GM12878 (cell line): ENCODE results near the gene CYBC1. TPM values are rescaled to one million over a fixed set of nuclear protein-coding genes. Genes with fewer than 3 reads are reported as not detected.
A peak's percentile ranks its signal among the peaks of the same experiment; 100 is the strongest.

Experiments
- BCL11A ChIP-seq: IDR thresholded peaks from 2 replicates; pipeline ENCODE4 v1.6.1; 2011; ENCODE audit warnings: low read depth, low read length
- BMI1 ChIP-seq: fragments of 450-650 bp; IDR thresholded peaks from 2 replicates; pipeline ENCODE4 v1.6.1; 2016; ENCODE audit warnings: mild to moderate bottlenecking, moderate library complexity, borderline replicate concordance
- CBFB ChIP-seq: IDR thresholded peaks from 2 replicates; pipeline ENCODE4 v1.6.1; 2016; ENCODE audit warnings: antibody characterized with exemption, low read depth
- FOS ChIP-seq: IDR thresholded peaks from 3 replicates; pipeline ENCODE4 v1.6.1; 2011; ENCODE audit warnings: borderline replicate concordance; ENCODE audit not compliant: insufficient read length; ENCODE audit errors: extremely low read depth
- HDAC2 ChIP-seq: fragments of 200-600 bp; sonication (generic); IDR thresholded peaks from 2 replicates; pipeline ENCODE4 v1.6.1; 2017
- IKZF1 ChIP-seq: fragments of 450-650 bp; conservative IDR thresholded peaks from 2 replicates; pipeline ENCODE4 v1.6.1; 2017; ENCODE audit warnings: antibody characterized with exemption, mild to moderate bottlenecking
- IKZF2 ChIP-seq, 2 experiments: fragments of 450-650 bp; IDR thresholded peaks; 2 replicates each; pipeline ENCODE4 v1.6.1; 2017; ENCODE audit warnings: mild to moderate bottlenecking in 2 of 2, moderate library complexity in 2 of 2
- NFIC ChIP-seq: IDR thresholded peaks from 2 replicates; pipeline ENCODE4 v1.6.1; 2012; ENCODE audit warnings: low read depth, mild to moderate bottlenecking, inconsistent platforms, low read length, moderate library complexity
- NR2C2 ChIP-seq: IDR thresholded peaks from 2 replicates; pipeline ENCODE4 v1.6.1; 2011; ENCODE audit warnings: borderline replicate concordance, low read depth; ENCODE audit not compliant: control insufficient read depth, insufficient read length
- PML ChIP-seq: IDR thresholded peaks from 2 replicates; pipeline ENCODE4 v1.6.1; 2012; ENCODE audit warnings: low read length, inconsistent platforms
- RCOR1 ChIP-seq: conservative IDR thresholded peaks from 2 replicates; pipeline ENCODE4 v1.6.1; 2012; ENCODE audit warnings: low read depth, low read length, improper control_type of control experiment
- RFX5 ChIP-seq: IDR thresholded peaks from 2 replicates; pipeline ENCODE4 v1.6.1; 2011; ENCODE audit warnings: low read depth, low read length, improper control_type of control experiment
- SIN3A ChIP-seq: IDR thresholded peaks from 2 replicates; pipeline ENCODE4 v1.6.1; 2012; ENCODE audit warnings: low read depth, low read length, improper control_type of control experiment
- SMARCA5 ChIP-seq: fragments of 450-650 bp; IDR thresholded peaks from 2 replicates; pipeline ENCODE4 v1.6.1; 2017; ENCODE audit warnings: mild to moderate bottlenecking
- STAT3 ChIP-seq: IDR thresholded peaks from 2 replicates; pipeline ENCODE4 v1.6.1; 2011; ENCODE audit warnings: low read depth, low read length, improper control_type of control experiment
- TBL1XR1 ChIP-seq: IDR thresholded peaks from 2 replicates; pipeline ENCODE4 v1.6.1; 2012; ENCODE audit warnings: low read depth, low read length, improper control_type of control experiment
- WRNIP1 ChIP-seq: IDR thresholded peaks from 2 replicates; pipeline ENCODE4 v1.6.1; 2011; ENCODE audit warnings: low read depth, low read length, improper control_type of control experiment, borderline replicate concordance
- polyA plus RNA-seq, 11 experiments: library from polyadenylated mRNA; depleted of rRNA in 4 of 11; unstranded in 6 of 11; stranded (reverse) in 5 of 11; fragments of >200 nt; fragmentation: Nextera tagmentation in 4 of 11; fragmentation: Illumina TruSeq in 1 of 11; extraction: Ambion mirVana in 4 of 11; extraction: Trizol in 1 of 11; gene quantifications; 1 replicate in 1 of 11; 2 replicates in 10 of 11; pipeline versions ENCODE4 v1.2.1 to v1.2.3, GENCODE V29; 2011 to 2016; ENCODE audit warnings: inconsistent platforms in 2 of 11, missing spikeins in 2 of 11, low read depth in 1 of 11
- total RNA-seq, 4 experiments: library from RNA; depleted of rRNA in 3 of 4; stranded (reverse); fragments of >200 nt in 3 of 4; fragmentation: Illumina TruSeq in 1 of 4; extraction: Trizol in 1 of 4; gene quantifications; 2 replicates each; pipeline versions ENCODE4 v1.2.1 to v1.2.3, GENCODE V29; 2013 to 2021
- TF ChIP-seq, protein P1 (sequence below): IDR thresholded peaks from 2 replicates; pipeline ENCODE4 v1.6.1; 2012; ENCODE audit warnings: mild to moderate bottlenecking, low read depth, low read length
- TF ChIP-seq, protein P2 (sequence below): IDR thresholded peaks from 2 replicates; pipeline ENCODE4 v1.6.1; 2011; ENCODE audit warnings: low read depth, low read length, improper control_type of control experiment, borderline replicate concordance
- TF ChIP-seq, protein P3 (sequence below): fragments of 450-650 bp; IDR thresholded peaks from 2 replicates; pipeline ENCODE4 v1.6.1; 2017; ENCODE audit warnings: low read depth, mild to moderate bottlenecking, moderate library complexity
- TF ChIP-seq, protein P4 (sequence below): fragments of 450-650 bp; IDR thresholded peaks from 2 replicates; pipeline ENCODE4 v1.6.1; 2017; ENCODE audit warnings: mild to moderate bottlenecking, moderate library complexity

CYBC1 gene
- total and polyA plus RNA-seq, 10 of the 15 experiments (the other 5 are each of a cell fraction or from before 2014, with no cell fraction given), result 4.2 to 162 (median 133) TPM

DNA sequence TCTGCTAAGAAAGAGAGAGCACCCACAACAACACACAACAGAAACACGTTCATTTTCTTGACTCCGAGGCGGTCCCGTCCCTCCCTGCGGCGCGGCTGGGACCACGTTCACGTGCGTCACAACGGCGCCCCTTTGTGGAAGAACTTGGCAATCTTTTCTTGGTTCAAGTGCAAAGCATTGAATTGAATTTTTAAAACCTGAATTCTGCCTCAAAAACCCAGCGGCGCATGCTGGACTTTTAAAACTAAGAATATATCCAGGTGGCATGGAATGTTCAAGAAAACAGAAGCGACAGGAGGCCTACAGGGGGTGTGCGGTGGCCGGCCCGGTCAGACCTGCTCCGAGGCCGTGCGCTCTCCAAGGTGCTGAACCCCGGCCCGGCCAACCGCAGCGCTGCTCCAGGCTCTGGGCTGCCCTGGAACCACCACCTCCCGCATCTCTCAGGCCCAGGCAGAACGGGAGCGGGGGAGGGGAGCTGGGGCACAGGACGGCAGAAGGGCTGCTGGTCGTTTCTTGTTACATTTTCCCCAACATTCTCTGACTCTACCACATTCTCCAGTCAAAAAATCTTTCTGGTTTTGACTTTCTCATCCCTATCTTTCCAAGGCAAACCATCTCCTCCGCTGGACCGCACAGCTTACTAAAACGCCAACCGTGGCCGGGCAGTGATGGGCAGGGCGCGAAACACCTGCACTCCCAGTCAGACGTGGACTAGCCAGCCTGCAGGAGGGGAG, 35.8 kb downstream of the CYBC1 start (continued):
- TF ChIP-seq, protein P1, sequence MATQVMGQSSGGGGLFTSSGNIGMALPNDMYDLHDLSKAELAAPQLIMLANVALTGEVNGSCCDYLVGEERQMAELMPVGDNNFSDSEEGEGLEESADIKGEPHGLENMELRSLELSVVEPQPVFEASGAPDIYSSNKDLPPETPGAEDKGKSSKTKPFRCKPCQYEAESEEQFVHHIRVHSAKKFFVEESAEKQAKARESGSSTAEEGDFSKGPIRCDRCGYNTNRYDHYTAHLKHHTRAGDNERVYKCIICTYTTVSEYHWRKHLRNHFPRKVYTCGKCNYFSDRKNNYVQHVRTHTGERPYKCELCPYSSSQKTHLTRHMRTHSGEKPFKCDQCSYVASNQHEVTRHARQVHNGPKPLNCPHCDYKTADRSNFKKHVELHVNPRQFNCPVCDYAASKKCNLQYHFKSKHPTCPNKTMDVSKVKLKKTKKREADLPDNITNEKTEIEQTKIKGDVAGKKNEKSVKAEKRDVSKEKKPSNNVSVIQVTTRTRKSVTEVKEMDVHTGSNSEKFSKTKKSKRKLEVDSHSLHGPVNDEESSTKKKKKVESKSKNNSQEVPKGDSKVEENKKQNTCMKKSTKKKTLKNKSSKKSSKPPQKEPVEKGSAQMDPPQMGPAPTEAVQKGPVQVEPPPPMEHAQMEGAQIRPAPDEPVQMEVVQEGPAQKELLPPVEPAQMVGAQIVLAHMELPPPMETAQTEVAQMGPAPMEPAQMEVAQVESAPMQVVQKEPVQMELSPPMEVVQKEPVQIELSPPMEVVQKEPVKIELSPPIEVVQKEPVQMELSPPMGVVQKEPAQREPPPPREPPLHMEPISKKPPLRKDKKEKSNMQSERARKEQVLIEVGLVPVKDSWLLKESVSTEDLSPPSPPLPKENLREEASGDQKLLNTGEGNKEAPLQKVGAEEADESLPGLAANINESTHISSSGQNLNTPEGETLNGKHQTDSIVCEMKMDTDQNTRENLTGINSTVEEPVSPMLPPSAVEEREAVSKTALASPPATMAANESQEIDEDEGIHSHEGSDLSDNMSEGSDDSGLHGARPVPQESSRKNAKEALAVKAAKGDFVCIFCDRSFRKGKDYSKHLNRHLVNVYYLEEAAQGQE, result peak; percentile 97
- TF ChIP-seq NR2C2 (no peak), PML (no peak), FOS (no peak), STAT3 (no peak), WRNIP1 (no peak), IKZF1 (no peak), SMARCA5 (no peak), NFIC (no peak), BMI1 (no peak), RFX5 (no peak), SIN3A (peak; percentile 70; the same call in 1 of the 2 replicates), HDAC2 (no peak), TBL1XR1 (no peak), RCOR1 (no peak), CBFB (no peak), IKZF2 (IDR thresholded peaks at IDR 0.05) (no peak), BCL11A (no peak)
- TF ChIP-seq, protein P2, sequence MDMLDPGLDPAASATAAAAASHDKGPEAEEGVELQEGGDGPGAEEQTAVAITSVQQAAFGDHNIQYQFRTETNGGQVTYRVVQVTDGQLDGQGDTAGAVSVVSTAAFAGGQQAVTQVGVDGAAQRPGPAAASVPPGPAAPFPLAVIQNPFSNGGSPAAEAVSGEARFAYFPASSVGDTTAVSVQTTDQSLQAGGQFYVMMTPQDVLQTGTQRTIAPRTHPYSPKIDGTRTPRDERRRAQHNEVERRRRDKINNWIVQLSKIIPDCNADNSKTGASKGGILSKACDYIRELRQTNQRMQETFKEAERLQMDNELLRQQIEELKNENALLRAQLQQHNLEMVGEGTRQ, result no peak
- TF ChIP-seq, protein P3, sequence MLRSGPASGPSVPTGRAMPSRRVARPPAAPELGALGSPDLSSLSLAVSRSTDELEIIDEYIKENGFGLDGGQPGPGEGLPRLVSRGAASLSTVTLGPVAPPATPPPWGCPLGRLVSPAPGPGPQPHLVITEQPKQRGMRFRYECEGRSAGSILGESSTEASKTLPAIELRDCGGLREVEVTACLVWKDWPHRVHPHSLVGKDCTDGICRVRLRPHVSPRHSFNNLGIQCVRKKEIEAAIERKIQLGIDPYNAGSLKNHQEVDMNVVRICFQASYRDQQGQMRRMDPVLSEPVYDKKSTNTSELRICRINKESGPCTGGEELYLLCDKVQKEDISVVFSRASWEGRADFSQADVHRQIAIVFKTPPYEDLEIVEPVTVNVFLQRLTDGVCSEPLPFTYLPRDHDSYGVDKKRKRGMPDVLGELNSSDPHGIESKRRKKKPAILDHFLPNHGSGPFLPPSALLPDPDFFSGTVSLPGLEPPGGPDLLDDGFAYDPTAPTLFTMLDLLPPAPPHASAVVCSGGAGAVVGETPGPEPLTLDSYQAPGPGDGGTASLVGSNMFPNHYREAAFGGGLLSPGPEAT, result no peak
- TF ChIP-seq, protein P4, sequence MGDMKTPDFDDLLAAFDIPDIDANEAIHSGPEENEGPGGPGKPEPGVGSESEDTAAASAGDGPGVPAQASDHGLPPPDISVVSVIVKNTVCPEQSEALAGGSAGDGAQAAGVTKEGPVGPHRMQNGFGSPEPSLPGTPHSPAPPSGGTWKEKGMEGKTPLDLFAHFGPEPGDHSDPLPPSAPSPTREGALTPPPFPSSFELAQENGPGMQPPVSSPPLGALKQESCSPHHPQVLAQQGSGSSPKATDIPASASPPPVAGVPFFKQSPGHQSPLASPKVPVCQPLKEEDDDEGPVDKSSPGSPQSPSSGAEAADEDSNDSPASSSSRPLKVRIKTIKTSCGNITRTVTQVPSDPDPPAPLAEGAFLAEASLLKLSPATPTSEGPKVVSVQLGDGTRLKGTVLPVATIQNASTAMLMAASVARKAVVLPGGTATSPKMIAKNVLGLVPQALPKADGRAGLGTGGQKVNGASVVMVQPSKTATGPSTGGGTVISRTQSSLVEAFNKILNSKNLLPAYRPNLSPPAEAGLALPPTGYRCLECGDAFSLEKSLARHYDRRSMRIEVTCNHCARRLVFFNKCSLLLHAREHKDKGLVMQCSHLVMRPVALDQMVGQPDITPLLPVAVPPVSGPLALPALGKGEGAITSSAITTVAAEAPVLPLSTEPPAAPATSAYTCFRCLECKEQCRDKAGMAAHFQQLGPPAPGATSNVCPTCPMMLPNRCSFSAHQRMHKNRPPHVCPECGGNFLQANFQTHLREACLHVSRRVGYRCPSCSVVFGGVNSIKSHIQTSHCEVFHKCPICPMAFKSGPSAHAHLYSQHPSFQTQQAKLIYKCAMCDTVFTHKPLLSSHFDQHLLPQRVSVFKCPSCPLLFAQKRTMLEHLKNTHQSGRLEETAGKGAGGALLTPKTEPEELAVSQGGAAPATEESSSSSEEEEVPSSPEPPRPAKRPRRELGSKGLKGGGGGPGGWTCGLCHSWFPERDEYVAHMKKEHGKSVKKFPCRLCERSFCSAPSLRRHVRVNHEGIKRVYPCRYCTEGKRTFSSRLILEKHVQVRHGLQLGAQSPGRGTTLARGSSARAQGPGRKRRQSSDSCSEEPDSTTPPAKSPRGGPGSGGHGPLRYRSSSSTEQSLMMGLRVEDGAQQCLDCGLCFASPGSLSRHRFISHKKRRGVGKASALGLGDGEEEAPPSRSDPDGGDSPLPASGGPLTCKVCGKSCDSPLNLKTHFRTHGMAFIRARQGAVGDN, result no peak
